WI38 (cell line): ENCODE data around the gene SLC22A7.
"Not testable (repeated sequence)": the region's sequence is repeated elsewhere in the genome, so short reads cannot be mapped to it uniquely, and the experiment has no call there.

Experiments used
- H3K4me3 ChIP-seq: 2 replicates; pipeline ENCODE4 v1.5.1; 2011; ENCODE audit warnings: low read depth, mild to moderate bottlenecking, control low read depth, low read length
- CTCF ChIP-seq: IDR thresholded peaks from 2 replicates; pipeline ENCODE4 v1.5.1; 2012; ENCODE audit warnings: low read depth, mild to moderate bottlenecking, control low read depth, low read length

SLC22A7 gene

GRCh38 chr6:43331891-43332290 is 33.8 kb downstream of the SLC22A7 start:
- H3K4me3 ChIP-seq: no peak overlapping the region
- no peak for TF ChIP-seq CTCF

GRCh38 chr6:43334466-43335095 is 36.5 kb downstream of the SLC22A7 start:
- TF ChIP-seq CTCF: 0 out of 2 replicates have a peak, but pooled peaks have one; percentile 20
- H3K4me3 ChIP-seq: no peak overlapping the region

- no peak overlapping the region for H3K4me3 ChIP-seq
- TF ChIP-seq CTCF: no peak
Observed at GRCh38 chr6:43335469-43335868, 37.4 kb downstream of the SLC22A7 start.

GRCh38 chr6:43336382-43336781 is 38.3 kb downstream of the SLC22A7 start:
- H3K4me3 ChIP-seq: no peak overlapping the region
- no peak for TF ChIP-seq CTCF

- TF ChIP-seq CTCF: no peak
- H3K4me3 ChIP-seq: no peak overlapping the region
Observed at GRCh38 chr6:43338243-43338642, 40.2 kb downstream of the SLC22A7 start.

- H3K4me3 ChIP-seq: no peak overlapping the region
- TF ChIP-seq CTCF: no peak
Observed at GRCh38 chr6:43339168-43339567, 41.1 kb downstream of the SLC22A7 start.

GRCh38 chr6:43346243-43346642 is 48.2 kb downstream of the SLC22A7 start:
- H3K4me3 ChIP-seq: not testable (repeated sequence)

- TF ChIP-seq CTCF: no peak
- H3K4me3 ChIP-seq: no peak overlapping the region
Observed at GRCh38 chr6:43347021-43347420, 49.0 kb downstream of the SLC22A7 start.
